SK-N-SH (cell line): ENCODE results near the gene BCL11B. TPM values are rescaled to one million over a fixed set of nuclear protein-coding genes. Genes with fewer than 3 reads are reported as not detected.

ENCODE experiments used
- CTCF ChIA-PET: fragments of 300-600, 350-600 bp; formaldehyde crosslinking; extraction: SDS; loops from one replicate; lab custom pipeline; 2021; lab: Yijun Ruan, JAX
- POLR2A ChIA-PET: fragments of 350-600 bp; sonication (Branson Sonifier 250); formaldehyde crosslinking; extraction: SDS; loops from one replicate; lab custom pipeline; 2020; ENCODE audit warnings: antibody characterized with exemption, inconsistent platforms; lab: Yijun Ruan, JAX
- DNase-seq: peaks from one replicate; pipeline ENCODE4 v3.0.0; 2012
- H2AFZ ChIP-seq: fragments of 200-600 bp; sonication (generic); 2 replicates; pipeline ENCODE4 v1.8.1; 2016; ENCODE audit warnings: antibody characterized with exemption, mild to moderate bottlenecking, low read depth
- H3F3A ChIP-seq: fragments of 200-600 bp; sonication (generic); replicated peaks from 2 replicates; pipeline ENCODE3; 2016; ENCODE audit warnings: antibody characterized with exemption, mild to moderate bottlenecking; ENCODE audit not compliant: insufficient read depth
- H3K27ac ChIP-seq, 2 experiments: fragments of 200-500 bp in 1 of 2; fragments of 200-600 bp in 1 of 2; sonication (Bioruptor generic) in 1 of 2; sonication (generic), shearing (Covaris generic) in 1 of 2; 2 replicates each; pipeline versions ENCODE4 v1.5.1 to v1.6.1; 2014 to 2016; ENCODE audit warnings: low read depth in 2 of 2, inconsistent platforms in 1 of 2, low read length in 1 of 2, mild to moderate bottlenecking in 1 of 2, mixed read lengths in 1 of 2
- H3K27me3 ChIP-seq: fragments of 200-600 bp; sonication (generic), shearing (Covaris generic); 2 replicates; pipeline ENCODE4 v1.6.1; 2016; ENCODE audit warnings: mixed run types; ENCODE audit not compliant: insufficient read depth
- H3K36me3 ChIP-seq, 2 experiments: fragments of 200-500 bp in 1 of 2; fragments of 200-600 bp in 1 of 2; sonication (Bioruptor generic) in 1 of 2; sonication (generic) in 1 of 2; replicated peaks in 1 of 2; 2 replicates each; pipeline versions ENCODE3 to v1.5.1; 2014 to 2016; ENCODE audit warnings: low read length in 1 of 2, mild to moderate bottlenecking in 1 of 2; ENCODE audit not compliant: insufficient read depth in 2 of 2, control insufficient read depth in 1 of 2
- H3K4me1 ChIP-seq, 2 experiments: fragments of 200-500 bp in 1 of 2; fragments of 200-600 bp in 1 of 2; sonication (Bioruptor generic) in 1 of 2; sonication (generic), shearing (Covaris generic) in 1 of 2; 2 replicates each; pipeline versions ENCODE4 v1.5.1 to v1.6.1; 2014 to 2016; ENCODE audit warnings: low read depth in 1 of 2, low read length in 1 of 2, mixed run types in 1 of 2; ENCODE audit not compliant: insufficient read depth in 2 of 2, control insufficient read depth in 1 of 2
- H3K4me2 ChIP-seq: fragments of 200-600 bp; sonication (generic), shearing (Covaris generic); 2 replicates; pipeline ENCODE4 v1.6.1; 2017; ENCODE audit warnings: mixed run types
- H3K4me3 ChIP-seq, 2 experiments: fragments of 200-500 bp in 1 of 2; fragments of 200-600 bp in 1 of 2; sonication (Bioruptor generic) in 1 of 2; sonication (generic), shearing (Covaris generic) in 1 of 2; 2 replicates each; pipeline versions ENCODE4 v1.5.1 to v1.8.1; 2014 to 2016; ENCODE audit warnings: low read depth in 2 of 2, inconsistent platforms in 1 of 2, low read length in 1 of 2, mild to moderate bottlenecking in 1 of 2, mixed read lengths in 1 of 2, moderate library complexity in 1 of 2
- H3K79me2 ChIP-seq: fragments of 200-600 bp; sonication (generic); 2 replicates; pipeline ENCODE4 v1.8.1; 2017; ENCODE audit warnings: mild to moderate bottlenecking; ENCODE audit not compliant: insufficient read depth
- H3K9ac ChIP-seq: fragments of 200-600 bp; sonication (generic); 2 replicates; pipeline ENCODE4 v1.6.1; 2017; ENCODE audit warnings: mixed run types
- H3K9me2 ChIP-seq: fragments of 200-600 bp; sonication (generic); 2 replicates; pipeline ENCODE4 v1.6.1; 2017; ENCODE audit warnings: mixed run types
- H3K9me3 ChIP-seq: fragments of 200-600 bp; sonication (generic); 2 replicates; pipeline ENCODE4 v1.6.1; 2017; ENCODE audit warnings: mixed run types, mild to moderate bottlenecking, moderate library complexity
- H4K20me1 ChIP-seq: fragments of 200-600 bp; sonication (generic); 2 replicates; pipeline ENCODE4 v1.6.1; 2017; ENCODE audit warnings: mild to moderate bottlenecking, mixed run types; ENCODE audit not compliant: insufficient read depth
- EP300 ChIP-seq, 2 experiments: IDR thresholded peaks; 2 replicates each; pipeline versions ENCODE4 v1.4.0 to v1.6.1; 2012; ENCODE audit warnings: borderline replicate concordance in 1 of 2, low read depth in 1 of 2, low read length in 1 of 2
- MEF2A ChIP-seq: IDR thresholded peaks from 2 replicates; pipeline ENCODE4 v1.4.0; 2012; ENCODE audit warnings: low read depth, borderline replicate concordance
- NFIC ChIP-seq: IDR thresholded peaks from 2 replicates; pipeline ENCODE4 v1.4.0; 2012; ENCODE audit warnings: borderline replicate concordance
- RAD21 ChIP-seq: IDR thresholded peaks from 2 replicates; pipeline ENCODE4 v1.6.1; 2012; ENCODE audit warnings: mild to moderate bottlenecking, low read length
- WGBS: methylation state at CpG from one replicate; pipeline ENCODE4 v1.1.6; 2017; ENCODE audit warnings: low lambda C conversion rate; 5-methylcytosine and 5-hydroxymethylcytosine counted together
- polyA plus RNA-seq, 3 experiments: library from polyadenylated mRNA; depleted of rRNA; stranded (reverse); fragments of >200 nt; gene quantifications; 2 replicates each; pipeline ENCODE4 v1.2.3, GENCODE V29; 2012
- TF ChIP-seq, protein P1 (sequence below): fragments of 150-350 bp; IDR thresholded peaks from 2 replicates; pipeline ENCODE4 v1.6.1; 2016; ENCODE audit warnings: mild to moderate bottlenecking, low read depth, low read length
- TF ChIP-seq, protein P2 (sequence below): IDR thresholded peaks from 2 replicates; pipeline ENCODE4; 2012
- TF ChIP-seq, protein P3 (sequence below): IDR thresholded peaks from 2 replicates; pipeline ENCODE4 v1.4.0; 2012; ENCODE audit warnings: low read depth, borderline replicate concordance

The BCL11B gene
- polyA plus RNA-seq, 1 of the 3 experiments (the other 2 are of a cell fraction), result not detected

DNA sequence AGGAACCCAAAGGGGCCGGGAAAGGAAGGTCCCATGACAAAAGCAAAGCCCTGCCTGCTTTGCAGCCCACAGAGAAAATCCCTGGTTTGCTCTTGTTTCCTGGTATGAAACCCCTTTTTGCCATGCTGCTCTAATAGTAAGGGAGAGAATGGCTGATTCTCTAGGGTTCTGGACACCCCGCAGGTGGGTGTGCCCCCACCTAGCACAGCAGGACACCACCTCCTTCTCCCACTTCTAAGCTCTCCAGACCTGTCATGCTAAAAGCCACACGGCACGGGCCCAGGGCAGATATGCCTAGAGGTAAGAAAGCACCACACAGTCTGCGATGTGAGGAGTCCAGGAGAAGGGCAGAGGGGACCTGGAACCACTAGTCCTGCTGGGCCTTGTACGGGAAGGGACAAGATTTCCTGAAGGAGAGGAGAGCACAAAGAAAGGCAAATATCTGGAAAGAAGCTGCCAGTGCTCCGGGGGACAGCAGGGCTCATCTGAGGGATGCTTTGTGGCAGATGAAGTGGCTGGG, 113.3 kb downstream of the BCL11B start:
- CTCF ChIA-PET, result no interaction called here
- no peaks in the 10 kb centered on the region for H3K9me3 ChIP-seq
- POLR2A ChIA-PET, result no interaction called here

DNA sequence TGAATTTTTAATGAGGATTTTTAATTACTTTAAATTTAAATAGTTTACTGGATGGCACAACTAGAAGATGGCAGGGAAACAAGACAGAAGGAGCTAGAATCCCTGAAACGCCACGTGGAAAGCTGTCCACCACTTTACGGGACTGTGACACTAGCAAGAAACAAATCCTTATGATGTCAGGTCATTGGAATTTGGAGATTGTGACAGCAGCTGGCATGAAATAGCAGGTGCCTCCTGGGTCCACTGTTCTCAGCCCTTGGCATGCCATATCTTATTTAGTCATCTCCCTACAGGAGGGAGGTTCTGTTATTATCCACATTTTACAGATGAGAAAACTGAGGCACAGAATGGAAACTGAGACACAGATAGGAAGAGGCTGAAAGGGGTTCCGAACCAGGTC, 113.8 kb downstream of the BCL11B start:
- POLR2A ChIA-PET, result no interaction called here
- Histone ChIP-seq H3K27me3 (peaks cover 5% of the 10 kb centered on the region; the same call in 1 of the 2 replicates), H3K4me1 (no peaks in the 10 kb centered on the region), H3K9me3 (no peaks in the 10 kb centered on the region), H3K9ac (no peak overlapping the region), H4K20me1 (no peaks in the 10 kb centered on the region), H3K4me2 (no peak overlapping the region), H3F3A (no peaks in the 10 kb centered on the region), H3K9me2 (no peaks in the 10 kb centered on the region), H3K27ac (no peak overlapping the region), H3K36me3 (no peaks in the 10 kb centered on the region), H2AFZ (no peak overlapping the region), H3K4me3 (no peak overlapping the region), H3K79me2 (no peaks in the 10 kb centered on the region)
- TF ChIP-seq, protein P1, sequence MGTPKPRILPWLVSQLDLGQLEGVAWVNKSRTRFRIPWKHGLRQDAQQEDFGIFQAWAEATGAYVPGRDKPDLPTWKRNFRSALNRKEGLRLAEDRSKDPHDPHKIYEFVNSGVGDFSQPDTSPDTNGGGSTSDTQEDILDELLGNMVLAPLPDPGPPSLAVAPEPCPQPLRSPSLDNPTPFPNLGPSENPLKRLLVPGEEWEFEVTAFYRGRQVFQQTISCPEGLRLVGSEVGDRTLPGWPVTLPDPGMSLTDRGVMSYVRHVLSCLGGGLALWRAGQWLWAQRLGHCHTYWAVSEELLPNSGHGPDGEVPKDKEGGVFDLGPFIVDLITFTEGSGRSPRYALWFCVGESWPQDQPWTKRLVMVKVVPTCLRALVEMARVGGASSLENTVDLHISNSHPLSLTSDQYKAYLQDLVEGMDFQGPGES, result no peak
- TF ChIP-seq, protein P2, sequence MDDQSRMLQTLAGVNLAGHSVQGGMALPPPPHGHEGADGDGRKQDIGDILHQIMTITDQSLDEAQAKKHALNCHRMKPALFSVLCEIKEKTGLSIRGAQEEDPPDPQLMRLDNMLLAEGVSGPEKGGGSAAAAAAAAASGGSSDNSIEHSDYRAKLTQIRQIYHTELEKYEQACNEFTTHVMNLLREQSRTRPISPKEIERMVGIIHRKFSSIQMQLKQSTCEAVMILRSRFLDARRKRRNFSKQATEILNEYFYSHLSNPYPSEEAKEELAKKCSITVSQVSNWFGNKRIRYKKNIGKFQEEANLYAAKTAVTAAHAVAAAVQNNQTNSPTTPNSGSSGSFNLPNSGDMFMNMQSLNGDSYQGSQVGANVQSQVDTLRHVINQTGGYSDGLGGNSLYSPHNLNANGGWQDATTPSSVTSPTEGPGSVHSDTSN, result no peak
- TF ChIP-seq RAD21 (no peak), NFIC (no peak), EP300 (IDR thresholded peaks at IDR 0.05; ENCODE audit: borderline replicate concordance in 1 of 2, low read depth in 1 of 2, low read length in 1 of 2) (no peak)
- TF ChIP-seq, protein P3, sequence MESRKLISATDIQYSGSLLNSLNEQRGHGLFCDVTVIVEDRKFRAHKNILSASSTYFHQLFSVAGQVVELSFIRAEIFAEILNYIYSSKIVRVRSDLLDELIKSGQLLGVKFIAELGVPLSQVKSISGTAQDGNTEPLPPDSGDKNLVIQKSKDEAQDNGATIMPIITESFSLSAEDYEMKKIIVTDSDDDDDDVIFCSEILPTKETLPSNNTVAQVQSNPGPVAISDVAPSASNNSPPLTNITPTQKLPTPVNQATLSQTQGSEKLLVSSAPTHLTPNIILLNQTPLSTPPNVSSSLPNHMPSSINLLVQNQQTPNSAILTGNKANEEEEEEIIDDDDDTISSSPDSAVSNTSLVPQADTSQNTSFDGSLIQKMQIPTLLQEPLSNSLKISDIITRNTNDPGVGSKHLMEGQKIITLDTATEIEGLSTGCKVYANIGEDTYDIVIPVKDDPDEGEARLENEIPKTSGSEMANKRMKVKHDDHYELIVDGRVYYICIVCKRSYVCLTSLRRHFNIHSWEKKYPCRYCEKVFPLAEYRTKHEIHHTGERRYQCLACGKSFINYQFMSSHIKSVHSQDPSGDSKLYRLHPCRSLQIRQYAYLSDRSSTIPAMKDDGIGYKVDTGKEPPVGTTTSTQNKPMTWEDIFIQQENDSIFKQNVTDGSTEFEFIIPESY, result no peak
- WGBS, result 9% methylated on average over 4 of the region's 4 CpGs
- no peak for DNase-seq
- CTCF ChIA-PET, result no interaction called here

More for the DNA sequence above, 113.3 kb downstream of the BCL11B start:
- DNase-seq, result no peak
- no peak for TF ChIP-seq MEF2A
- H3K79me2 ChIP-seq, result no peaks in the 10 kb centered on the region
- WGBS, result 7% methylated on average over 6 of the region's 7 CpGs
- no peak overlapping the region for H3K27ac ChIP-seq
- H3K9ac ChIP-seq, result no peak overlapping the region
- no peaks in the 10 kb centered on the region for H3F3A ChIP-seq
- no peak overlapping the region for H2AFZ ChIP-seq
- H3K27me3 ChIP-seq, result peaks cover 5% of the 10 kb centered on the region; the same call in 1 of the 2 replicates
- H3K4me2 ChIP-seq, result no peak overlapping the region
- H3K36me3 ChIP-seq, result no peaks in the 10 kb centered on the region
- no peak overlapping the region for H3K4me3 ChIP-seq
- no peaks in the 10 kb centered on the region for H4K20me1 ChIP-seq
- no peaks in the 10 kb centered on the region for H3K4me1 ChIP-seq
- no peaks in the 10 kb centered on the region for H3K9me2 ChIP-seq
